C4-2B (cell line): ENCODE data around the gene CD93.

Experiments
- ZFX ChIP-seq: fragments of 450-650 bp; IDR thresholded peaks from 2 replicates; pipeline ENCODE4 v1.6.1; 2017
- TF ChIP-seq, protein P1 (sequence below): fragments of 450-650 bp; conservative IDR thresholded peaks from 2 replicates; pipeline ENCODE4 v1.5.1; 2017; ENCODE audit warnings: mild to moderate bottlenecking

- TF ChIP-seq, protein P1, sequence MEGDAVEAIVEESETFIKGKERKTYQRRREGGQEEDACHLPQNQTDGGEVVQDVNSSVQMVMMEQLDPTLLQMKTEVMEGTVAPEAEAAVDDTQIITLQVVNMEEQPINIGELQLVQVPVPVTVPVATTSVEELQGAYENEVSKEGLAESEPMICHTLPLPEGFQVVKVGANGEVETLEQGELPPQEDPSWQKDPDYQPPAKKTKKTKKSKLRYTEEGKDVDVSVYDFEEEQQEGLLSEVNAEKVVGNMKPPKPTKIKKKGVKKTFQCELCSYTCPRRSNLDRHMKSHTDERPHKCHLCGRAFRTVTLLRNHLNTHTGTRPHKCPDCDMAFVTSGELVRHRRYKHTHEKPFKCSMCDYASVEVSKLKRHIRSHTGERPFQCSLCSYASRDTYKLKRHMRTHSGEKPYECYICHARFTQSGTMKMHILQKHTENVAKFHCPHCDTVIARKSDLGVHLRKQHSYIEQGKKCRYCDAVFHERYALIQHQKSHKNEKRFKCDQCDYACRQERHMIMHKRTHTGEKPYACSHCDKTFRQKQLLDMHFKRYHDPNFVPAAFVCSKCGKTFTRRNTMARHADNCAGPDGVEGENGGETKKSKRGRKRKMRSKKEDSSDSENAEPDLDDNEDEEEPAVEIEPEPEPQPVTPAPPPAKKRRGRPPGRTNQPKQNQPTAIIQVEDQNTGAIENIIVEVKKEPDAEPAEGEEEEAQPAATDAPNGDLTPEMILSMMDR, result no peak
- TF ChIP-seq ZFX, result no peak
Measured at GRCh38 chr20:23125625-23126191, 39.6 kb upstream of the CD93 start.
